DMS53 (cell line): Measurements from ENCODE around the gene NDUFS7.
"Not testable (repeated sequence)": the region's sequence is repeated elsewhere in the genome, so short reads cannot be mapped to it uniquely, and the experiment has no call there.

Source experiments
- DNase-seq: peaks from one replicate; lab custom pipeline; 2025; lab: John Stamatoyannopoulos, UW

The NDUFS7 gene

DNA sequence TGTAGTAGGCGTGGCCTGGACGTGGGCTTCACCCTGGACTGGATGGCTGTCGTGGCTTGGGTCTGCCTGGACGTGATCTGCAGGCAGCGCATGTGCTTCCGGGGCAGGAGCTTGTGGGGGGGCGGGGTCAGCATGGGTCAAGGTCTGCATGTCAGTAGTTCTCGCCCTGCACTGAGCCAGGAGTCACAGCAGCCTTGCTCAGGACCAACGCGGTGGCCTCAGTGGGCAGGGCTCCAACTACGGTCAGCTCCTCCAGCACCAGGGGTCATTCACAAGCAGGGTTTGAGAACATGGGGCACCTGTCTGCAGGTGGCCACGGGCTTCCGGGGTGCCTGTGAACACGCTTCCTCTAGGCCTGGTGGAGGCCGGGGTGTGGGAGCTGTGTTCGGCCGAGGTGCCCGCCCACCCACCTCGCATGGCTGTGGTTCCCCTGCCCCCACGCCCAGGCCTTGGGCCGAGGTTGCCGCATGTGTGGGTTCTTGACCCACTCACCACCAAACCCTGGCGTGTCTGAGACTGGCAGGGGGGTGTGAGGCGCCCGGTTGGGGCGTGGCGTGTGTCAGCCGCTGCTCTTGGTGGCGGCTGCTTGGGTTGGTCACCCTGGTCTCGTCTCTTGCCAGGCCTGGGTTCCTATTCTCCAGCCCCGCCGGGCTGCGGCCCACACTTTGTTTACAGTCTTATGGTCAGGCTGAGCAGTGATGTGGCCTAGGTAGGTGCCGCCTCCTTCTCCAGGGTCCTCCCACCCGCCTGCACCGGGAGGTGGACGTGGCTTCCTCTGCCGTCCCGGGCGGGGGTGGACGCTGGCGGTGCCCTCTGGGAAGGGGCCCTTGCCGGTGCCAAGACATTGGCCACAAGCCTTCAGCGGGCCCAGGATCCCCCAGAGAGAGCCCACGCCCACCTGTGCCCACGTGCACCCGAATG lies 49.7 kb downstream of the NDUFS7 start:
- DNase-seq: no peak

DNA sequence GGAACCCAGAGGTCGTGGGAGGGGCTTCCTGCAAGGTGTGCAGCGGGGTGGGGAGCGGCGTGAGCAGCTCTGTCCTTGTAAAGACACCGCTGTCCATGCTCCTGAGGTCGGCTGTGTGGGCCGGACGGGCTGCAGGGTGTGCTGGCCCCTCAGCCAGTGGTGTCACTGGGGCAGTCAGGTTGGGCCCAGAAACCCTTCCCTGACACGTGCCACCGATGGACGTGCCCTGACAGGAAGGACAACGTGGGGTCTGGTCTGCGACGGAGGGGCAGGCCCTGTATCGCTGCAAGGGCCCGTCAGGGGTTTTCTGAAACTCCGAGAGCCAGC lies 50.3 kb downstream of the NDUFS7 start:
- no peak for DNase-seq

DNA sequence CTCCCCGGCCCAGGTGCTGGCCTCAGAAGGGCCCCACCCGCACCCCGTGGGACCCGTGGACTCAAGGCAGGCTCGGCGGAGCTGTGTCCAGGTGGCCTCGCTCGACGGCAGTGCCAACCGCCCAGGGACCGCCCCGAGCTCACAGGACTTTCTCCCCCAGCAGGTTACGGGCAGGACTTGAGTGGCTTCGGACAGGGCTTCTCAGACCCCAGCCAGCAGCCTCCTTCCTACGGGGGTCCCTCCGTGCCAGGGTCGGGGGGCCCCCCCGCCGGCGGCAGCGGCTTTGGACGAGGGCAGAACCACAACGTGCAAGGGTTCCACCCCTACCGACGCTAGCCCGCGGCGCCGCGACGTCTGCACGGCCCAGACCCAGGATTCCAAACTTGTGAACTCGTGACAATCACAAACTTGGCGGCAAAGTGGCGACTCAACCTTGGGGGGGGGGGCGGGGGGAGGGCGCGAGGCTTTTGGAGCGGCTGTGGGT lies 50.9 kb downstream of the NDUFS7 start:
- no peak for DNase-seq

DNA sequence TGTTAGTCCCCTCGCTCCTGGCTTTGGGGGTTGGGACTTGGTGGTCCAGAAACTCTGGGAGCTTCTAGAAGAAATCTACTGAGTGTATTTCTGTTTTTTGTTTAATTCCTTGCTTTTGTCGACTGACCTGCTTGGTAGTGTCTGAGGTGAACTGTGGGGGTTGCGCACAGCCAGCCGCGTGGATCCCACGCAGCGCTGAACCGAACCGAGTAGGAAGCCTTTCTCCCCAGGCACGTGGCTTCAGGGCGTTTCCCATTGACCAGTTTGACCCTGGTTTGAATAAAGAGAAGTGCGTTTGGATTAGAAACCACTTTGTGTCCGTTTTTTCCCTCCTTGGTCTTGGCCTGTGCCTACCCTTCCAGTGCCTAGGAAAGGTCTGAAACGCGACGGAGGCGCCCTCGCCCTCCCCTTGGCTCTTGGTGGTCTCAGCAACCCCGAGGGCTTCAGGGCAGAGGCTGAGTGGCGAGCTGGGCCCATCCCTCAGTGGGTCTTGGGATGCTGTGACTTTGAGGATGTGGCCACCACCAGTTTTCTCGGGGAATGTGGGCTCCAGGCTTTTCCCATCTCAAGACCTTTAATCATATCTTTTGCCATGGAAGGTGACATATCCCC lies 51.8 kb downstream of the NDUFS7 start:
- DNase-seq: no peak

DNA sequence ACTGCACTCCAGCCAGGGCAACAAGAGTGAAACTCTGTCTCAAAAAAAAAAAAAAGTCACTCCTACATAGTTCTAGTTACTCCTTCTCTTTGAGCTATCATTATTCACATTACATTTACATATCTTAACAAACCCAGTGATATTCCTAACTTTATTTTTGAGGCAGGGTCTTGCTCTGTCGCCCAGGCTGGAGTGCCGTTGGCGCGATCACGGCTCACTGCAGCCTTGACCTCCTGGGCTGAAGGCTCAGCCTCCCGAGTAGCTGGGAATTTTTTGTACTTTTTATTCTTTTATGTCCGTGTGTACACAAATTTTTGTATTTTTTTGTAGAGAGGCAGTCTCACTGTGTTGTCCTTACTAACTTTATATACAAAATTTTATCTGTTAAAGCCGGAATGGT lies 53.9 kb downstream of the NDUFS7 start:
- no peak for DNase-seq

DNA sequence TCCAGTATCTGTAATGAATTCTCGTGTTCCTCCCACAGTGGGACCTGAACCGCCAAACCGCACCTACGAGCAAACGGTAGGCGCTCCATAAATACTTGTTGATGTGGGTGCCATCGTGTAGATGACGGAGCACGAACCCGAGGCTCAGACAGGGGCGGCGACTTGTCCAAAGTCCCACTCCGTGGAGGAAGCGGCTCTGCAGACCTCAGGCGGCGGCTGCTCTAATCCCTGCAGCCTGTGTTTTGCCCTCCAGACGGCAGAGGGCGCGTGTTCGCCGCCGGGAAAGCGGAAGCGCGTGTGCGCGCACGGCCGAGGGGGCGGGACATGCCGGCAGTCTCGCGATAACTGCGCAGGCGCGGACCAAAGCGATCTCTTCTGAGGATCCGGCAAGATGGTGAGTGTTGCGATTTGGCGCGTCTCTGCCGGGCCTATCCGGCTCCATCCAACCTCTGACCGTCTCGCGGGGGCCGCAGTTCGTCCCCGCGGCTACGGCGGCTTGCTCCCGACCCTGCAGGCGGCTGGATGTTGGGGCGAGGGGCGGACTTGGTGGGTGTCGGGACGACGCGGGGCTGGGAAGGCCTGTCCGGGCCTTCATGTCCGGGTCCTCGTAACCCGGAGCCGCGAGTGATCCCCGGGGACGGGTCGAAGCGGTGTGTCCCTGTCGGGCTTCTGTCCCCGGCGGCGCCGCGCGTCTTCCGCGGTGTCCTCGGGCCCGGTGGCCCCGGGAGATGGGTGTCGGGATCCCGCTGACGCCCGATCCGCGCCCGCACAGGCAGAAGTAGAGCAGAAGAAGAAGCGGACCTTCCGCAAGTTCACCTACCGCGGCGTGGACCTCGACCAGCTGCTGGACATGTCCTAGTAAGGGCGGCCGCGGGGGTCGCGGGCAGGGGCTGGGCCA lies 54.6 kb downstream of the NDUFS7 start, which contains the start of gene RPS15:
Gene RPS15 (plus strand): TSS at position 362 of the 898 bp plus-strand sequence. CDS start 30 bp downstream, at position 392.
- DNase-seq: peak; percentile 95

DNA sequence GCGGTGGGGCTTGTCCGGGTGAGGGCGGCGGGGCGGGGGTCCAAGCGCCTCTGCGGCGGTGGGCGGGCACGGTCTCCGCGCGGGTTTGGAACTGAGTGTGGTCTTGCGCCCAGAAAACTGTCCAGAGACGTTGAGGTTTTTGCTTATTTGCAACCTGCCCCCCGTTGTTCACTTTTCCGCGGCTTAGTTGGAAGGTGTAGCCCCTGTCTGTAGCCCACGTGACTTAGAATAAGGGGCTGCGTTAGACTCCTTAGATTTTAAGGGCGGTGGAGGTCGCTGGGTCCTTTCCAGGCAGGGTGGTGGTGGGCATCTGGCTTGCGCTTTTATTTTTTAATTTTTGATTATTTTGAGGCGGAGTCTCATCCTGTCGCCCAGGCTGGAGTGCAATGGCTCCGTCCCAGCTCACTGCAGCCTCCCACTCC lies 55.2 kb downstream of the NDUFS7 start:
- DNase-seq: no peak

DNA sequence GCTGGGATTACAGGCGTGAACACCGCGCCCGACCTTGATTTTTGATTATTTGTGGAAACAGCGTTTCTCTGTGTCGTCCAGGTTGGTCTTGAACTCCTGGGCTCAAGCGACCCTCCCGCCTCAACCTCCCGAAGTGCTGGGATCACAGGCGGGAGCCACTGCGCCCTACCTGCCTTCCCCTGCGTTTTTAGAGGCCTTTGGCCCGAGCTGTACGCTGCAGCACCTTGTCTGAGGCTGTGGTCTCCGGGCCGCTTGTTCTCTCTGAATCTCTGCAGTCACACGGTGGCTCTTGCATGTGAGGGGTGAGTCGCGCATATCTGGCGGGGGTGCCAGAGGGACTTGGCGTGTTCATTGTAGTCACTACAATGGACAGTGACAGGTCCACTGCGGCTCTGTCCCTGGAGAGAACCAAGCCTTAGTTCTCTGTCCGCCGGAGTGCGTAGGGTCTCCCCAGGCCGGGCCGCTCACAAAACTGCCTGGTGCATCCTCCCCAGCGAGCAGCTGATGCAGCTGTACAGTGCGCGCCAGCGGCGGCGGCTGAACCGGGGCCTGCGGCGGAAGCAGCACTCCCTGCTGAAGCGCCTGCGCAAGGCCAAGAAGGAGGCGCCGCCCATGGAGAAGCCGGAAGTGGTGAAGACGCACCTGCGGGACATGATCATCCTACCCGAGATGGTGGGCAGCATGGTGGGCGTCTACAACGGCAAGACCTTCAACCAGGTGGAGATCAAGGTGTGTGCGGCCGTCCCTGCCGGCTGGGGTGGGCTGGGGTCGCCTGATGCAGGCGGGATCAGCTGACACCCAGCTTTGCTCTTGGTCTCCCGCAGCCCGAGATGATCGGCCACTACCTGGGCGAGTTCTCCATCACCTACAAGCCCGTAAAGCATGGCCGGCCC lies 56.1 kb downstream of the NDUFS7 start:
- not testable (repeated sequence) for DNase-seq

DNA sequence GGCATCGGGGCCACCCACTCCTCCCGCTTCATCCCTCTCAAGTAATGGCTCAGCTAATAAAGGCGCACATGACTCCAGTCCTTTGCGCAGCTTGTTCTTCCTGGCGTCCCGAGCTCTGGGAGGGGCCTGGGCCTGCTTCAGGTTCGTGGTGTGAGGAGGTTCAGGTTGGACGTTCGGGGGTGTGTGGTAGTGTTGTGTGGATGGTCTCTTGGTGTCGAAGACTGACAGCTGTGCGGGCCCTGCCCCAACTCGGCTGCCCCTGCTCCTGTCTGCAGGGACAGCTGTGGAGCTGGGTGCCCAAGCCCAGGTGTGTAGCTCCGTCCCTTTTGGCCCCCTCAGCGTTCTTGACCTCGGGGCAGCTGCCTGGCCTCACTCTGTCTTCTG lies 56.7 kb downstream of the NDUFS7 start:
- DNase-seq: no peak

DNA sequence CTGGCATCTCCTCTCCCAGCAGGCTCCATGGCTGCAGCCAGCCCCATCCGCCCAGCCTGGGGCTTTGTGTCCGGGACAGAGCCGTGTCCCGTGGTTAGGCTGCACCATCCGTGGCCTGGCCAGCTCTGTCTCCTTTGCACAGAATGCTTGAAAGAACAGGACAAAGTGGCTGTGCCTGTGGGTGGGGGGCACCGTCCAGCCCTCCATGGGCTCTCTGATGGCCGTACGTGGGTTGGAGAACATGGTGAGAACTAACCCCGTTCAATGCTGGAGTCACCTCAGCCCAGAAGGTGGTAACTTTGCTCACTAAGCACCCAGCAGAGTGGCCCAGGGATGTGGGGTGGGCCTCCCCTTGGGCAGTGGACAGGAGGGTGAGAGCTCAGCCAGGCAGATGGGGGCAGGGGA lies 57.3 kb downstream of the NDUFS7 start:
- no peak for DNase-seq

DNA sequence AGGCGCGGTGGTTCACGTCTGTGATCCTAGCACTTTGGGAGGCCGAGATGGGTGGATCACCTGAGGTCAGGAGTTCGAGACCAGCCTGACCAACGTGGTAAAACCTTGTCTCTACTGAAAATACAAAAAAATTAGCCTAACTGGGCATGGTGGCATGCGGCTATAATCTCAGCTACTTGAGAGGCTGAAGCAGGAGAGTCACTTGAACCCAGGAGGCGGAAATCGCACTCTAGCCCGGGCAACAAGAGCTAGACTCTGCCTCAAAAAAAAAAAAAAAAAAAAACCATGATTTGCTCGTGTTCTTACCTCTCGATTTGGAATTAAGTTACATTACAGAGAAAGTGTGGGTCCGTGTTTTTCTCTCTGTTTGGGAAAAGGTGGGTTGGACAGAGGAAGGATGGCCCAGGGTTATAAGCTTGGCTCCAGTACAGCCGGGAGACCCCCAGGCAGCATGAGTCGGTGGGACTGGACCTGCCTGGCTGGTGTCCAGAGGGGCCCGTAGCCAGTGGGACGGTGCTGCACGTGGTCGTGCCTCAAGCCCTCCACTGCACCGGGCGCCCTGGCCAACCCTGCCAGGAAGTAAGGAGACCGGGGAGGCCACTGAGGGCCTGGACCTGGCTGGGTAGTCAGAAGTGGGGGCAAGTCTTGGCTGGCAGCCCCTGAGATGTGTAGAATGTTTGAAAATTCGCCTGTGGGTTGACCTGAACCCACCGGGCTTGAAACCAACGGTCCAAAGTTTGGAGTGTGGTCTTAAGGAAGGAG lies 58.2 kb downstream of the NDUFS7 start:
- no peak for DNase-seq
